Esophagus muscularis mucosa (tissue), 4 donors: ENCODE data around the gene IPPK. TPM values are rescaled to one million over a fixed set of nuclear protein-coding genes. Genes with fewer than 3 reads are reported as not detected.

Experiments used
- DNase-seq: peaks from one replicate; pipeline ENCODE4 v3.0.0-alpha.2; 2017; ENCODE audit errors: extremely low spot score
- H3K27ac ChIP-seq, 4 donors: fragments of 200-600 bp; sonication (generic); replicated peaks in 1 of 4; 1 replicate in 3 of 4; 2 replicates in 1 of 4; pipeline ENCODE4 v1.5.1; 2016 to 2019; ENCODE audit warnings: mild to moderate bottlenecking in 1 of 4
- H3K27me3 ChIP-seq, 4 donors: fragments of 200-600 bp; sonication (generic); one replicate each; pipeline versions ENCODE4 v1.5.1 to v1.6.0; 2016 to 2019
- H3K36me3 ChIP-seq, 4 donors: fragments of 200-600 bp; sonication (generic); one replicate each; pipeline ENCODE4 v1.5.1; 2016 to 2019
- H3K4me1 ChIP-seq, 4 donors: fragments of 200-600 bp; sonication (generic); one replicate each; pipeline ENCODE4 v1.5.1; 2016 to 2019
- H3K4me3 ChIP-seq, 4 donors: fragments of 200-600 bp; sonication (generic); 1 replicate in 2 of 4; 2 replicates in 2 of 4; pipeline ENCODE4 v1.5.1; 2016 to 2019; ENCODE audit warnings: mild to moderate bottlenecking in 4 of 4, moderate library complexity in 1 of 4
- H3K9me3 ChIP-seq, 4 donors: fragments of 200-600 bp; sonication (generic); 1 replicate in 3 of 4; 2 replicates in 1 of 4; pipeline ENCODE4 v1.5.1; 2016 to 2019
- CTCF ChIP-seq, 3 experiments: fragments of 200-600 bp in 2 of 3; fragments of 450-650 bp in 1 of 3; sonication (generic) in 2 of 3; IDR thresholded peaks; one replicate each; pipeline ENCODE4 v1.5.1; 2017 to 2019; ENCODE audit warnings: antibody characterized with exemption in 3 of 3, mild to moderate bottlenecking in 2 of 3, moderate library complexity in 1 of 3
- EP300 ChIP-seq: sonication (generic); formaldehyde crosslinking; IDR thresholded peaks from one replicate; pipeline ENCODE4 v1.6.1; 2017; ENCODE audit warnings: antibody characterized with exemption
- POLR2A ChIP-seq: fragments of 450-650 bp; IDR thresholded peaks from one replicate; pipeline ENCODE4 v1.6.1; 2017; ENCODE audit warnings: antibody characterized with exemption, moderate library complexity, mild to moderate bottlenecking, low read depth
- POLR2AphosphoS5 ChIP-seq, 2 donors: sonication (generic); formaldehyde crosslinking; IDR thresholded peaks; one replicate each; pipeline ENCODE4 v1.6.1; 2017; ENCODE audit warnings: antibody characterized with exemption in 2 of 2
- WGBS: methylation state at CpG from one replicate; pipeline ENCODE4 v1.1.5; 2018; 5-methylcytosine and 5-hydroxymethylcytosine counted together
- intact Hi-C: fragments of 100-400 bp; cut with DNase I; formaldehyde crosslinking; loops from one replicate; pipeline ENCODE4 v1.15.1; 2023
- total RNA-seq, 4 donors: library from RNA; depleted of rRNA; stranded (reverse); fragments of >200 nt; gene quantifications; one replicate each; pipeline versions ENCODE4 v1.1.0 to v1.2.1, GENCODE V29; 2016

Gene IPPK
- total RNA-seq, 4 donors from 2014 or later, result 5.0 to 8.4 (median 6.1) TPM

DNA sequence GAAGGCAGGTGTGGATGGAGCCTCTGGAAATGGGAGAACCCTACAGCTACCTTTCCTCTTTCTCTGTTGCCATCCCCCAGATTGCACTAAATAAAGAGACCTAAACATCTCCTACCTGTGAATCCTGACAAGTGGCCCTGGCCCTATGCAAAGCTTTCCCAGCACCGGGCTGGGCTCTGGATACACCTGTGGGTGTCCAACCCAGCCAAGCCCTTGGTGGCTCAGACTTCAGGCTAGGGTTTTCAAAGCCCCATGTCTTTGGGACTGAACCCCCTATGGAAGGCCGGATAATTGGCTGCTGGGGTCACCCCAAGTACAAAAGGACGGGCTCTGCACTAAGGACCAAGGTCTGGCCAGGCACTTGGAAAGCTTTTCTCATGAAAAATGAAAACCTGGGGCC lies 44.1 kb upstream of the IPPK start:
- H3K36me3 ChIP-seq, result peaks cover 76 to 97% (median 84%) of the 10 kb centered on the region in 4 donors
- WGBS, result 100% methylated on average over 1 of the region's 3 CpGs
- no peak overlapping the region for H3K4me3 ChIP-seq
- no peak for DNase-seq
- H3K27me3 ChIP-seq, result no peaks in the 10 kb centered on the region
- no peaks in the 10 kb centered on the region for H3K9me3 ChIP-seq
- TF ChIP-seq CTCF (IDR thresholded peaks at IDR 0.05) (no peak), POLR2A (no peak), POLR2AphosphoS5 (IDR thresholded peaks at IDR 0.05) (no peak), EP300 (no peak)
- H3K4me1 ChIP-seq, result peaks cover 6 to 21% (median 10%) of the 10 kb centered on the region in 4 donors
- intact Hi-C loops, result no loop called here
- H3K27ac ChIP-seq, result no peak overlapping the region

- peaks cover 6 to 21% (median 10%) of the 10 kb centered on the region in 4 donors for H3K4me1 ChIP-seq
- TF ChIP-seq POLR2A (no peak), POLR2AphosphoS5 (IDR thresholded peaks at IDR 0.05) (no peak), EP300 (no peak), CTCF (IDR thresholded peaks at IDR 0.05) (no peak)
- H3K4me3 ChIP-seq, result no peak overlapping the region
- no peak overlapping the region for H3K27ac ChIP-seq
- no peaks in the 10 kb centered on the region for H3K27me3 ChIP-seq
- intact Hi-C loops, result no loop called here
- no peak for DNase-seq
- peaks cover 71 to 94% (median 80%) of the 10 kb centered on the region in 4 donors for H3K36me3 ChIP-seq
- H3K9me3 ChIP-seq, result no peaks in the 10 kb centered on the region
- 89% methylated on average over 15 of the region's 15 CpGs for WGBS
Observed at GRCh38 chr9:92713528-92713927, 43.6 kb upstream of the IPPK start.

- H3K27ac ChIP-seq, result no peak overlapping the region
- no peaks in the 10 kb centered on the region for H3K9me3 ChIP-seq
- H3K36me3 ChIP-seq, result peaks cover 63 to 86% (median 72%) of the 10 kb centered on the region in 4 donors
- TF ChIP-seq POLR2AphosphoS5 (IDR thresholded peaks at IDR 0.05) (no peak), EP300 (no peak), POLR2A (no peak), CTCF (IDR thresholded peaks at IDR 0.05) (no peak)
- H3K27me3 ChIP-seq, result no peaks in the 10 kb centered on the region
- no peak overlapping the region for H3K4me3 ChIP-seq
- intact Hi-C loops, result no loop called here
- peaks cover 6 to 21% (median 10%) of the 10 kb centered on the region in 4 donors for H3K4me1 ChIP-seq
- no peak for DNase-seq
- 89% methylated on average over 15 of the region's 15 CpGs for WGBS
Observed at GRCh38 chr9:92712767-92713166, 42.8 kb upstream of the IPPK start.

GRCh38 chr9:92711844-92712243 lies 41.9 kb upstream of the IPPK start:
- Histone ChIP-seq H3K27ac (no peak overlapping the region), H3K4me1 (peaks cover 6 to 21% (median 10%) of the 10 kb centered on the region in 4 donors), H3K9me3 (no peaks in the 10 kb centered on the region), H3K36me3 (peaks cover 55 to 77% (median 63%) of the 10 kb centered on the region in 4 donors), H3K27me3 (no peaks in the 10 kb centered on the region), H3K4me3 (no peak overlapping the region)
- WGBS, result 69% methylated on average over 6 of the region's 6 CpGs
- intact Hi-C loops, result no loop called here
- DNase-seq, result no peak
- no peak for TF ChIP-seq CTCF (IDR thresholded peaks at IDR 0.05)
- TF ChIP-seq POLR2AphosphoS5 (IDR thresholded peaks at IDR 0.05), result no peak
- no peak for TF ChIP-seq EP300
- TF ChIP-seq POLR2A, result no peak

DNA sequence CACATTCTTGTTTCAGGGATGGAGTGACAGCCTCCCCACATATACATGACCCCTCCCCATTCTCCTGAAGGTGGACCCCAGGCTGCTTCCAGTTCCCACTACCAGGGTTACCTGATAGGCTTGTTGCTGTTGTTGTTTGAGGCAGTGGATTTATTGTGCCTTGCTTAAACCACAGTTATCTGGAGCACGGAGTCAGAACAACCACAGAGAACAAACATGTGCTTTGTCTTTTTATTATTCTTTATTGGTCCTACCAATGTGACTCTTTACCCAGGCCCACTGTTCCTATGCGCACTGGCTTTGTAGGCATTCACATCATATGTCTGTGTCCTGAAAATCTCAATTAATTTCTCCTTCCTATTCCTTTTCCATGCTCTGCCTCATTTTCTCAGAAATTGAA lies 41.2 kb upstream of the IPPK start:
- Histone ChIP-seq H3K9me3 (no peaks in the 10 kb centered on the region), H3K27ac (no peak overlapping the region), H3K4me3 (no peak overlapping the region), H3K36me3 (peaks cover 55 to 70% (median 62%) of the 10 kb centered on the region in 4 donors), H3K4me1 (peaks cover 0 to 18% (median 4%) of the 10 kb centered on the region in 4 donors), H3K27me3 (no peaks in the 10 kb centered on the region)
- no peak for DNase-seq
- TF ChIP-seq POLR2AphosphoS5 (IDR thresholded peaks at IDR 0.05) (no peak), CTCF (IDR thresholded peaks at IDR 0.05) (no peak), EP300 (no peak), POLR2A (no peak)
- intact Hi-C loops, result no loop called here
- WGBS, result 65% methylated on average over 2 of the region's 2 CpGs
